GM13977 (cell line): ENCODE measurements around the gene SLC12A9.
"Not testable (repeated sequence)": the region's sequence is repeated elsewhere in the genome, so short reads cannot be mapped to it uniquely, and the experiment has no call there.

Experiments
- DNase-seq: peaks from one replicate; pipeline ENCODE4 v3.0.0; 2012; ENCODE audit warnings: low spot score
- in situ Hi-C: fragments of 300-500 bp; cut with MboI; formaldehyde crosslinking; loops from one replicate; pipeline ENCODE4 v1.12.0; 2022; ENCODE audit warnings: low sequenced_read_pairs, low pct_unique_long_range_greater_than_20kb, mixed read lengths, inconsistent platforms; ENCODE audit not compliant: unreplicated experiment
- TF ChIP-seq, protein P1 (sequence below): IDR thresholded peaks from 2 replicates; pipeline ENCODE4 v1.5.1; 2012; ENCODE audit warnings: mild to moderate bottlenecking, control low read depth; ENCODE audit not compliant: insufficient read depth; ENCODE audit errors: extremely low read depth, missing control alignments

Gene SLC12A9

DNA sequence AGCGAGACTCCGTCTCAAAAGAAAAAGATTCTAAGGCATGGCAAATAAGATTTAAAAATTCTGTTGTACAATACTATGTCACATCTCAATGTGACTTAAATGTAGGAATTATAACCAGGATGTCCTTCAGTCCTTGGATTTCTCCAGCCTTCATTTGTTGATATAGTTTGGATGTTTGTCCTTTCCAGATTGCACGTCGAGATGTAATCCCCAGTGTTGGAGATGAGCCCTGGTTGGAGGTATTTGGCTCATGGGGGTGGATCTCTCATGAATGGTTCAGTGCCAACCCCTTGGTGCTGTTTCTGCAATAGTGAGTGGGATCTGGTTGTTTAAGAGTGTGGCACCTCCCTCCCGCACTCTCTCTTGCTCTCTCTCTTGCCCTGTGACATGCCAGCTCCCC lies 56.0 kb downstream of the SLC12A9 start:
- TF ChIP-seq, protein P1, sequence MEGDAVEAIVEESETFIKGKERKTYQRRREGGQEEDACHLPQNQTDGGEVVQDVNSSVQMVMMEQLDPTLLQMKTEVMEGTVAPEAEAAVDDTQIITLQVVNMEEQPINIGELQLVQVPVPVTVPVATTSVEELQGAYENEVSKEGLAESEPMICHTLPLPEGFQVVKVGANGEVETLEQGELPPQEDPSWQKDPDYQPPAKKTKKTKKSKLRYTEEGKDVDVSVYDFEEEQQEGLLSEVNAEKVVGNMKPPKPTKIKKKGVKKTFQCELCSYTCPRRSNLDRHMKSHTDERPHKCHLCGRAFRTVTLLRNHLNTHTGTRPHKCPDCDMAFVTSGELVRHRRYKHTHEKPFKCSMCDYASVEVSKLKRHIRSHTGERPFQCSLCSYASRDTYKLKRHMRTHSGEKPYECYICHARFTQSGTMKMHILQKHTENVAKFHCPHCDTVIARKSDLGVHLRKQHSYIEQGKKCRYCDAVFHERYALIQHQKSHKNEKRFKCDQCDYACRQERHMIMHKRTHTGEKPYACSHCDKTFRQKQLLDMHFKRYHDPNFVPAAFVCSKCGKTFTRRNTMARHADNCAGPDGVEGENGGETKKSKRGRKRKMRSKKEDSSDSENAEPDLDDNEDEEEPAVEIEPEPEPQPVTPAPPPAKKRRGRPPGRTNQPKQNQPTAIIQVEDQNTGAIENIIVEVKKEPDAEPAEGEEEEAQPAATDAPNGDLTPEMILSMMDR = no peak
- in situ Hi-C loops = no loop called here

GRCh38 chr7:100910443-100910842 lies 57.9 kb downstream of the SLC12A9 start:
- in situ Hi-C loops, DNase-seq: not testable (repeated sequence)

More for the DNA sequence above, 56.0 kb downstream of the SLC12A9 start:
- no peak for DNase-seq

GRCh38 chr7:100911484-100911883 lies 59.0 kb downstream of the SLC12A9 start:
- in situ Hi-C loops = no loop called here
- TF ChIP-seq, protein P1 = no peak
- DNase-seq = no peak

DNA sequence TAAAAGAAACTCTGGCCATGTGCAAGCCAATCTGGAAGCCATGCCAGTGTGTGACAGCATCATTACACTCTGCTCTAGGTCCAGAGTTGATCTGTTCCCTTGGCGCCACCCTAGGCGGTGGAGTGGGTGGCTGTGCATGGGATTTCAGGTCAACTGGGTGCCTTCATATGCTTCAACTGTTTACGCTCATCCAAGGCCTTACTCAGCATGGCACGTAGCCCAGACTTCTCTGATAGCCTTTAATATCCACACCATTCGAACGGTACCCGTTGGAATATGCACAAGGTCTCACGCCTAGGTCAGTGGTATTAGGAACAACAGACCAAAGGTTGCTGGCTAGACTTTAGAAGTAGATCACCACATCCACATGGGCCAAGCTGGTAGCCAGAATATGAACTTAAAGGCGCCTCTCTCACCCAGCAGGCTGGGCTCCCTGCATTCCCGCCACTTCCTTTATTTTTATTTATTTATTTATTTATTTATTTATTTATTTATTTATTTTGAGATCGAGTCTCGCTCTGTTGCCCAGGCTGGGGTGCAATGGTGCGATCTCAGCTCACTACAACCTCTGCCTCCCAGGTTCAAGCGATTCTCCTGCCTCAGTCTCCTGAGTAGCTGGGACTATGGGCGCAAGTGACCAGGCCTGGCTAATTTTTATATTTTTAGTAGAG lies 61.8 kb downstream of the SLC12A9 start:
- in situ Hi-C loops = no loop called here
- DNase-seq = no peak
- TF ChIP-seq, protein P1 = no peak

DNA sequence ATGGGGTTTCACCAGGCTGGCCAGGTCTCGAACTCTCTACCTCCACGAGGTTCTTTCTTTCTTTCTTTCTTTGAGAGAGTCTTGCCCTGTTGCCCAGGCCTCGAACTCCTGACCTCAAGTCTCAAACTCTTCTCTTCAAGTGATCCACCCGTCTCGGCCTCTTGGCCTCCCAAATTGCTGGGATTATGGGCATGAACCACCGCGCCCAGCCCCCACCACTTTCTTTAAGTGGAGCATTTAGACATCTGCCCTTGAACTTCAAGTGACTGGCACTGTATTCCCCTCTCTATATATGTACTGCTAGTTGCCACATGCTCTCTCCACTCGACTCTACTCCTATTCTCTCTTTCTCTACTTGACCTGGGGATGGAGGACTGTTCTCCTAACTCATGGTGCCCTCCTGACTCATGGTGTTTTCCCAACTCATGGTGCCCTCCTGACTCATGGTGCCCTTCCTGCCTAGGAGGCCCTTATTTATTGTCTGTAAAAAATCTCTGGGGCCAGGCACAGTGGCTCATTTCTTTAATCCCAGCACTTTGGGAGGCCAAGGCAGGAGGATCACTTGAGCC lies 62.5 kb downstream of the SLC12A9 start:
- TF ChIP-seq, protein P1 = no peak
- DNase-seq = no peak
- in situ Hi-C loops = no loop called here
